CD4-positive, alpha-beta T cell treated with Interferon gamma for 1 hour (primary cell): ENCODE data around the gene GIMAP5.
A peak's percentile ranks its signal among the peaks of the same experiment; 100 is the strongest.

ENCODE experiments used
- DNase-seq: peaks from one replicate; pipeline ENCODE4 v3.0.0-alpha.2; 2020

GIMAP5 gene

GRCh38 chr7:150737265-150738055 is at the start of gene GIMAP5:
Gene GIMAP5, plus strand, starts transcription at chr7:150737418. Its CDS starts 3,467 bp downstream, at chr7:150740885.
- peak; percentile 37 for DNase-seq

- DNase-seq: no peak
Observed at GRCh38 chr7:150688630-150689029, 48.6 kb upstream of the GIMAP5 start.

- DNase-seq: no peak
Observed at GRCh38 chr7:150695654-150696053, 41.6 kb upstream of the GIMAP5 start.

GRCh38 chr7:150703209-150703608 is 34.0 kb upstream of the GIMAP5 start:
- DNase-seq: no peak

- DNase-seq: no peak
Observed at GRCh38 chr7:150715293-150715692, 21.9 kb upstream of the GIMAP5 start.

- DNase-seq: no peak
Observed at GRCh38 chr7:150715738-150716137, 21.5 kb upstream of the GIMAP5 start.

- peak; percentile 51 for DNase-seq
Observed at GRCh38 chr7:150716368-150716767, 20.9 kb upstream of the GIMAP5 start, which contains the start of gene GIMAP1. Gene GIMAP1, plus strand, starts transcription at chr7:150716613. Its CDS starts 2,435 bp downstream, at chr7:150719048.

GRCh38 chr7:150716939-150717338 is 20.3 kb upstream of the GIMAP5 start:
- DNase-seq: no peak

GRCh38 chr7:150717814-150718420 is 19.3 kb upstream of the GIMAP5 start:
- no peak for DNase-seq

- no peak for DNase-seq
Observed at GRCh38 chr7:150719436-150719835, 17.8 kb upstream of the GIMAP5 start.

GRCh38 chr7:150719960-150720891 is 17.0 kb upstream of the GIMAP5 start:
- no peak for DNase-seq

- no peak for DNase-seq
Observed at GRCh38 chr7:150721970-150722373, 15.2 kb upstream of the GIMAP5 start.

GRCh38 chr7:150722431-150722931 is 14.7 kb upstream of the GIMAP5 start:
- no peak for DNase-seq

- DNase-seq: no peak
Observed at GRCh38 chr7:150723467-150723866, 13.8 kb upstream of the GIMAP5 start.

- DNase-seq: no peak
Observed at GRCh38 chr7:150727381-150727780, 9.8 kb upstream of the GIMAP5 start.

GRCh38 chr7:150728011-150728410 is 9.2 kb upstream of the GIMAP5 start:
- no peak for DNase-seq

GRCh38 chr7:150728609-150729008 is 8.6 kb upstream of the GIMAP5 start:
- no peak for DNase-seq

GRCh38 chr7:150731916-150732315 is 5.3 kb upstream of the GIMAP5 start:
- DNase-seq: no peak

GRCh38 chr7:150732786-150733481 is 4.3 kb upstream of the GIMAP5 start:
- no peak for DNase-seq

GRCh38 chr7:150733482-150734095 is 3.6 kb upstream of the GIMAP5 start:
- no peak for DNase-seq

- no peak for DNase-seq
Observed at GRCh38 chr7:150734254-150734653, 3.0 kb upstream of the GIMAP5 start.
